DMS53 (cell line): ENCODE data around the gene DGKB.
A peak's percentile ranks its signal among the peaks of the same experiment; 100 is the strongest.

ENCODE experiments used
- DNase-seq: peaks from one replicate; lab custom pipeline; 2025; lab: John Stamatoyannopoulos, UW

DGKB gene

GRCh38 chr7:14207711-14208110, 694.8 kb downstream of the DGKB start:
- DNase-seq = no peak

GRCh38 chr7:14207138-14207537, 695.4 kb downstream of the DGKB start:
- DNase-seq = peak; percentile 18

- DNase-seq = no peak
Measured at GRCh38 chr7:14206121-14206520, 696.4 kb downstream of the DGKB start.

- no peak for DNase-seq
Measured at GRCh38 chr7:14201353-14201752, 701.2 kb downstream of the DGKB start.

- DNase-seq = no peak
Measured at GRCh38 chr7:14199336-14199735, 703.2 kb downstream of the DGKB start.

GRCh38 chr7:14197280-14197679, 705.3 kb downstream of the DGKB start:
- no peak for DNase-seq

GRCh38 chr7:14196555-14196954, 706.0 kb downstream of the DGKB start:
- DNase-seq = no peak

- no peak for DNase-seq
Measured at GRCh38 chr7:14195871-14196270, 706.7 kb downstream of the DGKB start.

GRCh38 chr7:14195079-14195478, 707.5 kb downstream of the DGKB start:
- DNase-seq = no peak

- peak; percentile 75 for DNase-seq
Measured at GRCh38 chr7:14191686-14192098, 710.9 kb downstream of the DGKB start.

GRCh38 chr7:14184292-14184864, 718.2 kb downstream of the DGKB start:
- peak; percentile 9 for DNase-seq

GRCh38 chr7:14179781-14180180, 722.8 kb downstream of the DGKB start:
- no peak for DNase-seq

- DNase-seq = no peak
Measured at GRCh38 chr7:14177876-14178275, 724.7 kb downstream of the DGKB start.

GRCh38 chr7:14170872-14171271, 731.7 kb downstream of the DGKB start:
- DNase-seq = no peak

- DNase-seq = no peak
Measured at GRCh38 chr7:14158111-14158510, 744.4 kb downstream of the DGKB start.

- DNase-seq = no peak
Measured at GRCh38 chr7:14156436-14156835, 746.1 kb downstream of the DGKB start.

GRCh38 chr7:14148974-14149373, 753.6 kb downstream of the DGKB start:
- no peak for DNase-seq

GRCh38 chr7:14147532-14147931, 755.0 kb downstream of the DGKB start:
- no peak for DNase-seq

GRCh38 chr7:14144538-14144937, 758.0 kb downstream of the DGKB start:
- no peak for DNase-seq

- DNase-seq = no peak
Measured at GRCh38 chr7:14144109-14144508, 758.4 kb downstream of the DGKB start.

- no peak for DNase-seq
Measured at GRCh38 chr7:14137676-14138075, 764.9 kb downstream of the DGKB start.

- DNase-seq = no peak
Measured at GRCh38 chr7:14133752-14134151, 768.8 kb downstream of the DGKB start.

GRCh38 chr7:14125998-14126397, 776.6 kb downstream of the DGKB start:
- peak; percentile 12 for DNase-seq

GRCh38 chr7:14124716-14125115, 777.8 kb downstream of the DGKB start:
- DNase-seq = no peak

- no peak for DNase-seq
Measured at GRCh38 chr7:14123923-14124322, 778.6 kb downstream of the DGKB start.
